ENCODE results near the gene HIPK4.
A peak's percentile ranks its signal among the peaks of the same experiment; 100 is the strongest.
"Not testable (repeated sequence)": the region's sequence is repeated elsewhere in the genome, so short reads cannot be mapped to it uniquely, and the experiment has no call there.

Gene HIPK4, protein sequence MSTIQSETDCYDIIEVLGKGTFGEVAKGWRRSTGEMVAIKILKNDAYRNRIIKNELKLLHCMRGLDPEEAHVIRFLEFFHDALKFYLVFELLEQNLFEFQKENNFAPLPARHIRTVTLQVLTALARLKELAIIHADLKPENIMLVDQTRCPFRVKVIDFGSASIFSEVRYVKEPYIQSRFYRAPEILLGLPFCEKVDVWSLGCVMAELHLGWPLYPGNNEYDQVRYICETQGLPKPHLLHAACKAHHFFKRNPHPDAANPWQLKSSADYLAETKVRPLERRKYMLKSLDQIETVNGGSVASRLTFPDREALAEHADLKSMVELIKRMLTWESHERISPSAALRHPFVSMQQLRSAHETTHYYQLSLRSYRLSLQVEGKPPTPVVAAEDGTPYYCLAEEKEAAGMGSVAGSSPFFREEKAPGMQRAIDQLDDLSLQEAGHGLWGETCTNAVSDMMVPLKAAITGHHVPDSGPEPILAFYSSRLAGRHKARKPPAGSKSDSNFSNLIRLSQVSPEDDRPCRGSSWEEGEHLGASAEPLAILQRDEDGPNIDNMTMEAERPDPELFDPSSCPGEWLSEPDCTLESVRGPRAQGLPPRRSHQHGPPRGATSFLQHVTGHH

GRCh38 chr19:40390084-40390742, at the start of gene HIPK4:
Gene HIPK4, minus strand, starts transcription at chr19:40390181. Its CDS starts 279 bp downstream, at chr19:40389902.
- DNase-seq, result no peak

DNA sequence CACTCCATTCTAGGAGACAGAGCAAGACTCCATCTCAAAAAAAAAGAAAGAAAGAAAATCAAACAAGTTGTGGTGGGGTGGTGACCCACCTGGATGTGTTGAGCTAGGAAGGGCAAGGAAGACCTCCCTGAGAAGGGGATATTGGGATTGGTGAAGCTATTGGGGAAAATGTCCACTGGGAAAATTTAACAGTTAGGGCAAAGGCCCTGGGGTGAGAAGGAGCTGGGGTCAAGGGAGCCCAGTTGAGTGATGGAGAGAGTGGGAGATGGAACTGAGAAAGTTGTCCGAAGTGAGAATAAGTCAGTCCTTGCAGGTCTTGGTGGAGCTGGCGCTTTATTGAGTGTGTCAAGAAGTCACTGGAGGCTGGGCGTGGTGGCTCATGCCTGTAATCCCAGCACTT, 48.3 kb upstream of the HIPK4 start:
- DNase-seq, result no peak

DNA sequence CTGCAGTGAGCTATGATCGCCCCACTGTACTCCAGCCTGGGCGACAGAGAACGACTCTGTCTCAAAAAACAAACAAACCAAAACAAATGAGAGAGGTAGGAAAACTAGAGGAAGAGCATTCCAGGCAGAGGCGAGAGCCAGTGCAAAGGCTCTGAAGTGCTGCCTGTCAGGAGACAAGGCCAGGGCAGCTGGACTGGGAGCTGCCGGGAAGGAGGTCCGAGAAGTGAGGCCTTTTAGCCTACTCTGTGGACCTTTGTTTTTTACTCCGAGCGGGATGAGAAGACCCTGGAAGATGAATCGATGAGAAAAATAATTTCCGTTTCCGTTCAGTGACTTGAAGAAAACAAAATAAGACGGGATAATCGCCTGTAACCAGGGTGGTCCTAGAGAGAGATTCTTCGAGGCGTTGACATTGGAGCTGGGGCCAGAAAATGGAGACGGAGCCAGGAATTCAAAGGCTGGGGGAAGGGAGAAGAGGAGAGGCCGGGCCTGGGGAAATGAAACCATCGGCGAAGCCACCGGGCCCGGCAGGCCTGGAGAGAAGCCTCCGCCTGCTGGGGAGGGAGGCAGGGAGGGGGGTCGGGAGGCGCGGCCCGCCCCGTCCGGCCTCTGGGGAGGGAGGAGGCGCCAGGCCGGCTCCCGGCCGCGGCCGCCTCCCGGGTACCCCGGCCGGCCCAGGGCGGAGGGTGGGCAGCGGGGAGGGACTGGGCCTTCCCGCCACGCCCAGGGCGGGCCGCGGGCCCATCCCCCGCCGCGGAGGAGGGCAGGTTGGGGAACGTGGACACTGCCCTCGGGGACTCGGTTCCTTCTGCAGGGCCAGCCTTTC, 43.6 kb upstream of the HIPK4 start:
- no peak for DNase-seq

GRCh38 chr19:40432760-40433159, 42.8 kb upstream of the HIPK4 start:
- DNase-seq, result not testable (repeated sequence)

DNA sequence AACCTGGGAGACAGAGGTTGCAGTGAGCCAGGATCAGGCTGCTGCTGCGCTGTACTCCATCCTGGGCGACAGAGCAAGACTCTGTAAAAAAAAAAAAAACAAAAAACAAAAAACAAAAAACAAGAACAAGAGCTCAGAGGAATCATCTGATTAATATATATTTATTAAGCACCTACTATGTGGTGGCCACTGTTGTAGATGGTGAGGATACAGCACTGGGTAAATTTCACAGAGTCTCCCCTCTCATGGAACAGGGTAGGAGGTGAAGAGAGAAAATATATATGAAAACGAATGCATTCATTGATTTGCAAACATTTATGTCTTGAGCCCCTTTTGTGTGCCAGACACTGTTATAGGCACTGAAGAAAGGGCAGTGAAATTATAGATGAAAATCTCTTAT, 41.7 kb upstream of the HIPK4 start:
- DNase-seq, result no peak

- not testable (repeated sequence) for DNase-seq
Measured at GRCh38 chr19:40430242-40430641, 40.3 kb upstream of the HIPK4 start.

GRCh38 chr19:40428197-40428596, 38.2 kb upstream of the HIPK4 start:
- DNase-seq, result not testable (repeated sequence)

- DNase-seq, result peak; percentile 96
Measured at GRCh38 chr19:40425450-40426287, 35.7 kb upstream of the HIPK4 start, which contains the start of gene SERTAD1. Gene SERTAD1, minus strand, starts transcription at chr19:40425992. Its CDS starts 2,446 bp downstream, at chr19:40423546.

DNA sequence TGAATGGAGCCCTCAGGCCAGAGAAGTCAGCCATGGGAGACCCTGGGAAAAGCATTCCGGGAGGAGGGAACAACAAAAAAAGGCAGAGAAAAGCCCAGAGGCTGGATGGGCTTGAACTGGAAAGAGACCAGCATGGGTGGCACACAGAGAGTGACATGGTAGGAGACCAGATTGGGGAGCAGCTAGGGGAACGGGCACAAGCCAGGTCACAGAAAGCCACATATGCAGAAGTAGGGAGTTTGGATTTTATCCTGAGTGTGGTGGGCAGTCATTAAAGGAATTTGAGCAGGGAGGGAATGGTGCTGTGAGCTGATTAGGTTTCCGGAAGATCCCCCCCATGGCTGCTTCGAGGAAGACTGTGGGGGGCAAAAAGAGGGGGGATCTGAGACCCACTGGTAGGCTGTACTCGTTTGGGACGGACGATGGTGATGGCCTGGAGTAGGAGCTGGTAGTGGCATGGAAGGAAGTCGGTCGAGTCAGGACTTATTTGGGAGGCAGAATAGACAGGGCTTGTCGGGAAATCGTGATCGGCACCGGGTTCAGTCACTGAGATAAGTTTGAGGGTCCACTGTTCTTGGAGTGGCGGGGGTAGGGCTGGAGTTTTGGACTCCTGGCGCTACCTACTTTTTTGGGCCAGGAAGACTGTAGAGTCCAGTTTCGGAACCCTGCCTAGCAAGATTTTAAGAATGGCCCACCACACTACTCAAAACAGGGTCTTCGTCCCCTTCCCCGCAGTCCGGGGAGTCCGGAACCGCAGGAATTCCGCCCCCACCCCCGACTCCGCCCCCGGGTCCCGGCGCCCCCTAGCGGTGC, 34.9 kb upstream of the HIPK4 start:
- no peak for DNase-seq

DNA sequence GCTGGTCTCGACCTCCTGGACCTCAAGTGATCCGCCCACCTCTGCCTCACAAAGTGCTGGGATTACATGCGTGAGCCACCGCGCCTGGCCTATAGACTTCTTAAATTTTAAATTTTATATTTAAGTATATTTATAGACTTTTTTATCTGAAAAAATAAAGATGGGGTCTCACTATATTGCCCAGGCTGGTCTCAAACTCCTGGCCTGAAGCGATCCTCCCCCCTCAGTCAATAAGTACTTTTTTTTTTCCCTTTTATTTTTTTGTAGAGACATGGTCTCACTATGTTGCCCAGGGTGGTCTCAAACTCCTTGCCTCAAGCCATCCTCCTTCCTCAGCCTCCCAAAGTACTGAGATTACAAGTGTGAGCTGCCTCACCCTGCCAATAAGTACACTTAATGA, 34.0 kb upstream of the HIPK4 start:
- no peak for DNase-seq

GRCh38 chr19:40422748-40423566, 33.0 kb upstream of the HIPK4 start:
- DNase-seq, result no peak

- no peak for DNase-seq
Measured at GRCh38 chr19:40421993-40422747, 32.2 kb upstream of the HIPK4 start.

- peak; percentile 18 for DNase-seq
Measured at GRCh38 chr19:40420766-40421765, 31.1 kb upstream of the HIPK4 start.

- no peak for DNase-seq
Measured at GRCh38 chr19:40420451-40420765, 30.4 kb upstream of the HIPK4 start.

GRCh38 chr19:40419780-40420179, 29.8 kb upstream of the HIPK4 start:
- DNase-seq, result no peak

- DNase-seq, result no peak
Measured at GRCh38 chr19:40419066-40419612, 29.2 kb upstream of the HIPK4 start.

DNA sequence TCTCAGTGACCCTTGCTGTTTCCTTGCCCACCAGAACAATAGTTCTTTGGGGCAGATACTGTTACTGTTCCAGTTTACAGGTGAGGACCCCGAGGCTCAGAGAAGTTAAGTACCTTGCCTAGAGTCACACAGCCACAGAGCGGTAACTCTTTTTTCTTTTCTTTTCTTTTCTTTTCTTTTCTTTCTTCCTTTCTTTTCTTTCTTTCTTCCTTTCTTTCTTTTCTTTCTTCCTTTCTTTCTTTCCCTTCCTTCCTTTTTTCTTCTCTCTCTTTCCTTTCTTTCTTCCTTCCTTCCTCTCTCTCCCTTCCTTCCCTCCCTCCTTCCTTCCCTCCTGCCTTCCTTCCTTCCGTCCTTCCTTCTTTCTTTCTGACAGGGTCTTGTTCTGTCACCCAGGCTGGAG, 28.1 kb upstream of the HIPK4 start:
- DNase-seq, result no peak

- no peak for DNase-seq
Measured at GRCh38 chr19:40417643-40417981, 27.6 kb upstream of the HIPK4 start.
